Right lobe of liver (tissue), 6 donors: Measurements from ENCODE around the gene ABCC2. TPM values are rescaled to one million over a fixed set of nuclear protein-coding genes. Genes with fewer than 3 reads are reported as not detected.
A peak's percentile ranks its signal among the peaks of the same experiment; 100 is the strongest.

Experiments
- ATAC-seq, 4 donors: fragments of 200-7000 bp; cut with Tn5 transposase; one replicate each; pipeline ENCODE4 v1.9.1; 2020; ENCODE audit warnings: mild to moderate bottlenecking in 4 of 4, moderate library complexity in 4 of 4
- DNase-seq, 3 donors: peaks; one replicate each; pipeline ENCODE4 v3.0.0-alpha.2; 2020
- H3K27ac ChIP-seq, 3 donors: fragments of 200-600 bp; one replicate each; pipeline ENCODE4 v1.8.0; 2022
- H3K27me3 ChIP-seq, 2 donors: fragments of 200-600 bp; one replicate each; pipeline ENCODE4 v1.8.0; 2022
- H3K36me3 ChIP-seq, 4 donors: fragments of 200-600 bp; sonication (generic) in 1 of 4; one replicate each; pipeline versions ENCODE4 v1.5.1 to v1.8.0; 2017 to 2022; ENCODE audit warnings: control low read depth in 1 of 4
- H3K4me1 ChIP-seq, 4 donors: fragments of 200-600 bp; sonication (generic) in 1 of 4; one replicate each; pipeline versions ENCODE4 v1.5.1 to v1.8.0; 2017 to 2022; ENCODE audit warnings: control low read depth in 1 of 4
- H3K4me3 ChIP-seq, 3 donors: fragments of 200-600 bp; one replicate each; pipeline ENCODE4 v1.8.0; 2022
- H3K9me3 ChIP-seq, 4 donors: fragments of 200-600 bp; sonication (generic) in 1 of 4; one replicate each; pipeline versions ENCODE4 v1.5.1 to v1.8.0; 2017 to 2022; ENCODE audit warnings: control low read depth in 1 of 4
- POLR2A ChIP-seq: fragments of 450-650 bp; IDR thresholded peaks from one replicate; pipeline ENCODE4 v1.6.1; 2017; ENCODE audit warnings: antibody characterized with exemption, mild to moderate bottlenecking
- WGBS: methylation state at CpG from one replicate; pipeline ENCODE4 v1.1.6; 2018; ENCODE audit warnings: low coverage, low lambda C conversion rate; ENCODE audit not compliant: insufficient coverage; ENCODE audit errors: missing lambda C conversion rate; 5-methylcytosine and 5-hydroxymethylcytosine counted together
- intact Hi-C, 2 donors: fragments of 100-400 bp; cut with DNase I; formaldehyde crosslinking; loops; one replicate each; pipeline versions ENCODE4 v1.11.2 to v1.14.1; 2022
- total RNA-seq, 6 experiments: library from RNA; depleted of rRNA in 2 of 6; stranded (reverse); fragments of >200 nt in 2 of 6; fragmentation: NEBNext Ultra II Directional in 3 of 6; extraction: Animal tissue kit (Norgen Biotek cat#: 25700) in 3 of 6; gene quantifications; one replicate each; pipeline versions ENCODE4 v1.1.0 to v1.2.4, GENCODE V29; 2016 to 2023
- TF ChIP-seq, protein P1 (sequence below), 4 donors: fragments of 200-600 bp in 3 of 4; fragments of 450-650 bp in 1 of 4; IDR thresholded peaks; one replicate each; pipeline versions ENCODE4 v1.5.1 to v1.8.0; 2016 to 2022; ENCODE audit warnings: antibody characterized with exemption in 4 of 4, mild to moderate bottlenecking in 2 of 4
- donor health status: DM: no; HTN: yes; CAD: no.
- donor health status: DM: no; HTN: no; CAD: no.
- donor health status: DM: no; HTN: no; CAD: no.
- donor health status: DM: no; HTN: yes; CAD: no.
- donor health status: DM: no; HTN: yes; CAD: no.

Gene ABCC2
- total RNA-seq, 6 experiments from 2014 or later, result 136 to 372 (median 156) TPM

DNA sequence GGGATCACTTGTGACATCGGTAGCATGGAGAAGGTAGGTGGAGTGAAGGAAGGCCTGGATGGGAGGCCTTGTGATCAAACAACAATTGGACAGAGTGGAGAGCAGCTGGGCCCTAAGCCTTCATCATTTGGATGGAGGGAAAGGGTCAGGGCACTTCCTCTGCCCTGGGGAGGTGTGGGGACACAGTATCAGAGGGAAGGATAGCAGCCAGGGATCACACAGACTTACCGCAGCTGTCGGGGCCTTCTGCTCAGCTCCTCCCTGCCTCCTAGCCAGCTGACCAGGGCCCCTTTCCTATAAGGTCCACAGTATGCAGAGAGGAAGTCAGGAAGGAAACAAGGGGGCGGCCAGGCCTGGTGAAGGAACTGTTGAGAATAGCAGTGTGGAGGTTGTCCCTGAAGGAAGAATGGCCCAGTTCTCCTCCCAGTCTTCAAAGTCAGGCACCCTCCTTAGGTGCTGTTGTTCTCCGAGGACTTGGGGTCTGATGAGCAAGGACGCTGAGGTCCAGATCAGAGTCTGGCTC is 62.1 kb downstream of the ABCC2 start:
- H3K27me3 ChIP-seq, result no peaks in the 10 kb centered on the region
- peaks cover 0 to 87% (median 36%) of the 10 kb centered on the region in 4 donors for H3K36me3 ChIP-seq
- 100% methylated on average over 1 of the region's 6 CpGs for WGBS
- peaks cover 0 to 50% (median 18%) of the 10 kb centered on the region in 4 donors for H3K4me1 ChIP-seq
- H3K9me3 ChIP-seq, result no peaks in the 10 kb centered on the region
- ATAC-seq (peak in 2 of 4 donors; percentile 4 to 22), DNase-seq (no peak)
- no peak overlapping the region for H3K4me3 ChIP-seq
- H3K27ac ChIP-seq, result no peak overlapping the region
- TF ChIP-seq, protein P1, sequence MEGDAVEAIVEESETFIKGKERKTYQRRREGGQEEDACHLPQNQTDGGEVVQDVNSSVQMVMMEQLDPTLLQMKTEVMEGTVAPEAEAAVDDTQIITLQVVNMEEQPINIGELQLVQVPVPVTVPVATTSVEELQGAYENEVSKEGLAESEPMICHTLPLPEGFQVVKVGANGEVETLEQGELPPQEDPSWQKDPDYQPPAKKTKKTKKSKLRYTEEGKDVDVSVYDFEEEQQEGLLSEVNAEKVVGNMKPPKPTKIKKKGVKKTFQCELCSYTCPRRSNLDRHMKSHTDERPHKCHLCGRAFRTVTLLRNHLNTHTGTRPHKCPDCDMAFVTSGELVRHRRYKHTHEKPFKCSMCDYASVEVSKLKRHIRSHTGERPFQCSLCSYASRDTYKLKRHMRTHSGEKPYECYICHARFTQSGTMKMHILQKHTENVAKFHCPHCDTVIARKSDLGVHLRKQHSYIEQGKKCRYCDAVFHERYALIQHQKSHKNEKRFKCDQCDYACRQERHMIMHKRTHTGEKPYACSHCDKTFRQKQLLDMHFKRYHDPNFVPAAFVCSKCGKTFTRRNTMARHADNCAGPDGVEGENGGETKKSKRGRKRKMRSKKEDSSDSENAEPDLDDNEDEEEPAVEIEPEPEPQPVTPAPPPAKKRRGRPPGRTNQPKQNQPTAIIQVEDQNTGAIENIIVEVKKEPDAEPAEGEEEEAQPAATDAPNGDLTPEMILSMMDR (IDR thresholded peaks at IDR 0.05), result no peak
- intact Hi-C loops, result loop anchor here (10.0 kb wide), 1 partner anchor 200 kb away; no protein-coding TSS in a partner anchor

DNA sequence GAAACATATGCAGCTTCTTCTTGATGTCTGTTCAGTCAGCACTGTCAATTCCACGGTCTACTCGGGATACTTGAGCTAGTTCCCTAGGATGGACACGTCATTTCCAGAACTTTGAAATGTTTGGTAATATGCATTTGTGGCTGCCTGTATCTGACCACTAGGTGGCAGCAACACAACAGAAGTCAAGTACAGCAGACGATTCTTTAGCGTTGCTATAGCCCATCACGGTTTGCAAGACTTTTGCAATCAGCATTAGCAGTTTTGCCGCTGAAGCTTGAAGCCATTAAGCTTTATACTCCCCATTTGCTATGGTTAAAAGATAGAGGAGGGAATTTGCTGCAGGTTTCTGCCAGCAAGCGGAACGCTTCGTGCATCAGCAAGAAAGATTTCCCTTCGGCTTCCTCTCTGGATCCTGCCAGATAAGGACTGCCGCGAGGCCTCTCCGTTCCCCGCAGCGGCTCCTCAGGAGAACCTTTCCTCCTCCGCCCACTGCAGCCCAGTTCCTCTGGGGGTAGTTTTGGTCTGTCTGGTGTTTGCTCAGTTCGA is 63.5 kb downstream of the ABCC2 start:
- Histone ChIP-seq H3K9me3 (no peaks in the 10 kb centered on the region), H3K4me3 (no peak overlapping the region), H3K27me3 (no peaks in the 10 kb centered on the region), H3K27ac (no peak overlapping the region), H3K4me1 (peaks cover 0 to 56% (median 18%) of the 10 kb centered on the region in 4 donors), H3K36me3 (peaks cover 0 to 99% (median 44%) of the 10 kb centered on the region in 4 donors)
- TF ChIP-seq, protein P1 (IDR thresholded peaks at IDR 0.05), result peak; percentile 89 to 97 (median 92)
- no peak for TF ChIP-seq POLR2A
- ATAC-seq, result peak; percentile 74 to 83 (median 80)
- intact Hi-C loops, result loop anchor here (10.0 kb wide), 1 partner anchor 199 kb away; no protein-coding TSS in a partner anchor
- 21% methylated on average over 10 of the region's 18 CpGs for WGBS
- peak in 2 of 3 donors; percentile 38 to 70 for DNase-seq

DNA sequence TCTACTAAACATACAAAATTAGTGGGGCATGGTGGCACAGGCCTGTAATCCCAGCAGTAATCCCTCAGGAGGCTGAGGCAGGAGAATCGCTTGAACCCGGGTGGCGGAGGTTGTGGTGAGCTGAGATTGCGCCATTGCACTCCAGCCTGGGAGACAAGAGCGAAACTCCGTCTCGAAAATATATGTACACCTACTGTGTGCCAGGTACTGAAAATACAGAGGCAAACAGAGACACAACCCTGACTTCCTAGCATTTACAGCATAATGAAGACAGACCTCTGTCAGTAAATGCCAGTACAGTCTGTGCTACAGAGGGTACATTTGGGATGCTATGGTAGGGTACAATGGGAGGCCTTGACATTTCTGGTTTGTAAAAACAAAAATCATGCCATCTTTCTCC is 66.6 kb downstream of the ABCC2 start:
- Histone ChIP-seq H3K9me3 (no peaks in the 10 kb centered on the region), H3K4me1 (peaks cover 0 to 49% (median 18%) of the 10 kb centered on the region in 4 donors), H3K27ac (no peak overlapping the region), H3K36me3 (peaks cover 0 to 88% (median 38%) of the 10 kb centered on the region in 4 donors), H3K4me3 (no peak overlapping the region), H3K27me3 (no peaks in the 10 kb centered on the region)
- no peak for DNase-seq
- intact Hi-C loops, result loop anchor here (10.0 kb wide), 1 partner anchor 196 kb away; no protein-coding TSS in a partner anchor
- WGBS, result 100% methylated on average over 1 of the region's 7 CpGs
- ATAC-seq, result peak in 2 of 4 donors; percentile 3 to 11
- TF ChIP-seq POLR2A, result no peak
- TF ChIP-seq, protein P1 (IDR thresholded peaks at IDR 0.05), result no peak

DNA sequence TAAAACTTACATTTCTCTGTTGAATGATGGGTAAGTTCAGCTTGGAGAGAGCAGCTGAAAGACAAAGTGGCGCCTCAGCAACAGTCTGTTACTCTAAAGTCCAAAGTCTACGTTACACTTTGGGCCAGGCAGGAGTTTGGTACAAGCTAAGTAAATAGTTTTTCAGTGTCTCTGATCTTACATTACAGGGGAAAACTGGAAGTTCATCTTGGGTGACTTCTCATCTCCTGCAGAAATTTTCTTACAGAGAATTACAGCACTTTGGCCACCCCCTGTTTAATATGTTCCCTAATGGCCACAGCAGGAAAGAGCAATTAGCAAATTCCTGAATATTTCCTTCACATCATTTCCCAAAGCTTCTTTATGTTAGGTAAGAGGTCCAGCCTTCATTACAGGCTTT is 67.1 kb downstream of the ABCC2 start:
- no peak for DNase-seq
- ATAC-seq, result peak; percentile 58 to 76 (median 70)
- peaks cover 0 to 44% (median 18%) of the 10 kb centered on the region in 4 donors for H3K4me1 ChIP-seq
- H3K36me3 ChIP-seq, result peaks cover 0 to 83% (median 35%) of the 10 kb centered on the region in 4 donors
- no peak overlapping the region for H3K27ac ChIP-seq
- H3K4me3 ChIP-seq, result no peak overlapping the region
- WGBS, result 32% methylated on average over 2 of the region's 2 CpGs
- intact Hi-C loops, result loop anchor here (10.0 kb wide), 1 partner anchor 195 kb away; no protein-coding TSS in a partner anchor
- H3K27me3 ChIP-seq, result no peaks in the 10 kb centered on the region
- H3K9me3 ChIP-seq, result no peaks in the 10 kb centered on the region
- TF ChIP-seq, protein P1 (IDR thresholded peaks at IDR 0.05), result no peak
- no peak for TF ChIP-seq POLR2A
